Neural cell (in vitro differentiated cells): ENCODE measurements around the gene TRIM14. TPM values are rescaled to one million over a fixed set of nuclear protein-coding genes. Genes with fewer than 3 reads are reported as not detected.

Experiments
- H2AFZ ChIP-seq: fragments of 200-600, 300-800 bp; sonication (generic), shearing (Covaris generic); 2 replicates; pipeline ENCODE4 v1.6.0; 2014; ENCODE audit warnings: low read depth, mild to moderate bottlenecking, antibody characterized with exemption, low read length, moderate library complexity
- H3F3A ChIP-seq: fragments of 200-600 bp; shearing (Covaris generic); 2 replicates; pipeline ENCODE4 v1.6.1; 2016; ENCODE audit warnings: mild to moderate bottlenecking, moderate library complexity, mixed read lengths, antibody characterized with exemption, low read length; ENCODE audit not compliant: insufficient read depth, poor library complexity, severe bottlenecking
- H3K27ac ChIP-seq: fragments of 200-600, 300-800 bp; sonication (generic), shearing (Covaris generic); 2 replicates; pipeline ENCODE4 v1.5.1; 2014; ENCODE audit warnings: mild to moderate bottlenecking, low read length, moderate library complexity
- H3K27me3 ChIP-seq: fragments of 300-800, 200-600 bp; sonication (generic), shearing (Covaris generic); 2 replicates; pipeline ENCODE4 v1.6.0; 2014; ENCODE audit warnings: mild to moderate bottlenecking, low read depth, low read length, moderate library complexity; ENCODE audit not compliant: insufficient read depth
- H3K36me3 ChIP-seq: fragments of 300-800, 200-600 bp; sonication (generic), shearing (Covaris generic); 2 replicates; pipeline ENCODE4 v1.5.1; 2014; ENCODE audit warnings: mild to moderate bottlenecking, antibody characterized with exemption, low read length, moderate library complexity; ENCODE audit not compliant: insufficient read depth
- H3K4me2 ChIP-seq: fragments of 300-800, 200-600 bp; sonication (generic), shearing (Covaris generic); 2 replicates; pipeline ENCODE4 v1.6.0; 2014; ENCODE audit warnings: mild to moderate bottlenecking, low read length
- H3K4me3 ChIP-seq: fragments of 300-800, 200-600 bp; sonication (generic), shearing (Covaris generic); 2 replicates; pipeline ENCODE4 v1.5.1; 2014; ENCODE audit warnings: mild to moderate bottlenecking, low read length, moderate library complexity
- H3K79me2 ChIP-seq: fragments of 200-600 bp; shearing (Covaris generic); replicated peaks from 2 replicates; pipeline ENCODE4 v1.6.0; 2014; ENCODE audit warnings: mild to moderate bottlenecking, low read length, moderate library complexity; ENCODE audit not compliant: insufficient read depth
- H3K9ac ChIP-seq: fragments of 300-800, 200-600 bp; sonication (generic), shearing (Covaris generic); 2 replicates; pipeline ENCODE4 v1.6.1; 2016; ENCODE audit warnings: mild to moderate bottlenecking, low read length, mixed read lengths
- H3K9me2 ChIP-seq: fragments of 200-600 bp; shearing (Covaris generic); 2 replicates; pipeline ENCODE4 v1.6.1; 2016; ENCODE audit warnings: mild to moderate bottlenecking, low read length, mixed read lengths; ENCODE audit not compliant: insufficient read depth
- H3K9me3 ChIP-seq: fragments of 200-600, 300-800 bp; sonication (generic), shearing (Covaris generic); 2 replicates; pipeline ENCODE4 v1.6.1; 2016; ENCODE audit warnings: mild to moderate bottlenecking, mixed run types, low read length, moderate library complexity, mixed read lengths
- H4K20me1 ChIP-seq: fragments of 200-600 bp; shearing (Covaris generic); 2 replicates; pipeline ENCODE4 v1.6.1; 2016; ENCODE audit warnings: mild to moderate bottlenecking, mixed run types; ENCODE audit not compliant: insufficient read depth
- EP300 ChIP-seq: fragments of 450-650 bp; conservative IDR thresholded peaks from 2 replicates; pipeline ENCODE4 v1.6.1; 2014; ENCODE audit warnings: antibody characterized with exemption, mild to moderate bottlenecking, moderate library complexity; ENCODE audit not compliant: poor library complexity, severe bottlenecking
- EZH2 ChIP-seq: fragments of 200-600, 300-800 bp; shearing (Covaris generic), sonication (generic); IDR thresholded peaks from 2 replicates; pipeline ENCODE4 v1.6.1; 2014; ENCODE audit warnings: antibody characterized with exemption, low read length, borderline replicate concordance, mild to moderate bottlenecking; ENCODE audit not compliant: insufficient read depth, poor library complexity, severe bottlenecking
- MXI1 ChIP-seq: fragments of 450-650 bp; conservative IDR thresholded peaks from 2 replicates; pipeline ENCODE4 v1.6.1; 2014; ENCODE audit warnings: antibody characterized with exemption, mild to moderate bottlenecking; ENCODE audit not compliant: poor library complexity, severe bottlenecking
- POLR2AphosphoS5 ChIP-seq: IDR thresholded peaks from 2 replicates; pipeline ENCODE4 v1.6.1; 2012
- RAD21 ChIP-seq: fragments of 450-650 bp; conservative IDR thresholded peaks from 2 replicates; pipeline ENCODE4 v1.6.1; 2014; ENCODE audit warnings: antibody characterized with exemption, mild to moderate bottlenecking, moderate library complexity
- REST ChIP-seq: IDR thresholded peaks from 2 replicates; pipeline ENCODE4 v1.6.1; 2012; ENCODE audit warnings: borderline replicate concordance
- SMC3 ChIP-seq: fragments of 450-650 bp; conservative IDR thresholded peaks from 2 replicates; pipeline ENCODE4 v1.6.1; 2014; ENCODE audit warnings: antibody characterized with exemption, mild to moderate bottlenecking, moderate library complexity; ENCODE audit not compliant: poor library complexity
- TAF1 ChIP-seq: IDR thresholded peaks from 2 replicates; pipeline ENCODE4 v1.6.1; 2012; ENCODE audit warnings: low read depth
- polyA plus RNA-seq: library from polyadenylated mRNA; depleted of rRNA; stranded (reverse); fragments of >200 nt; gene quantifications from 2 replicates; pipeline ENCODE4 v1.2.3, GENCODE V29; 2014
- TF ChIP-seq, protein P1 (sequence below): fragments of 450-650 bp; IDR thresholded peaks from 2 replicates; pipeline ENCODE4 v1.5.1; 2014; ENCODE audit warnings: antibody characterized with exemption, mild to moderate bottlenecking, moderate library complexity; ENCODE audit not compliant: poor library complexity, severe bottlenecking

The TRIM14 gene
- polyA plus RNA-seq, 1 donor from 2014 or later: not detected

GRCh38 chr9:98147582-98147981 is 28.6 kb upstream of the TRIM14 start:
- Histone ChIP-seq H3K27me3 (no peaks in the 10 kb centered on the region), H3K4me3 (no peak overlapping the region), H3F3A (no peaks in the 10 kb centered on the region), H2AFZ (no peak overlapping the region), H3K79me2 (no peaks in the 10 kb centered on the region), H3K27ac (no peak overlapping the region), H3K9me3 (no peaks in the 10 kb centered on the region), H3K9me2 (no peaks in the 10 kb centered on the region), H4K20me1 (no peaks in the 10 kb centered on the region), H3K9ac (no peak overlapping the region), H3K36me3 (no peaks in the 10 kb centered on the region), H3K4me2 (no peak overlapping the region)
- TF ChIP-seq EP300 (no peak), EZH2 (no peak), POLR2AphosphoS5 (no peak), RAD21 (no peak), SMC3 (no peak), TAF1 (no peak), REST (no peak), MXI1 (no peak)
- TF ChIP-seq, protein P1, sequence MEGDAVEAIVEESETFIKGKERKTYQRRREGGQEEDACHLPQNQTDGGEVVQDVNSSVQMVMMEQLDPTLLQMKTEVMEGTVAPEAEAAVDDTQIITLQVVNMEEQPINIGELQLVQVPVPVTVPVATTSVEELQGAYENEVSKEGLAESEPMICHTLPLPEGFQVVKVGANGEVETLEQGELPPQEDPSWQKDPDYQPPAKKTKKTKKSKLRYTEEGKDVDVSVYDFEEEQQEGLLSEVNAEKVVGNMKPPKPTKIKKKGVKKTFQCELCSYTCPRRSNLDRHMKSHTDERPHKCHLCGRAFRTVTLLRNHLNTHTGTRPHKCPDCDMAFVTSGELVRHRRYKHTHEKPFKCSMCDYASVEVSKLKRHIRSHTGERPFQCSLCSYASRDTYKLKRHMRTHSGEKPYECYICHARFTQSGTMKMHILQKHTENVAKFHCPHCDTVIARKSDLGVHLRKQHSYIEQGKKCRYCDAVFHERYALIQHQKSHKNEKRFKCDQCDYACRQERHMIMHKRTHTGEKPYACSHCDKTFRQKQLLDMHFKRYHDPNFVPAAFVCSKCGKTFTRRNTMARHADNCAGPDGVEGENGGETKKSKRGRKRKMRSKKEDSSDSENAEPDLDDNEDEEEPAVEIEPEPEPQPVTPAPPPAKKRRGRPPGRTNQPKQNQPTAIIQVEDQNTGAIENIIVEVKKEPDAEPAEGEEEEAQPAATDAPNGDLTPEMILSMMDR: no peak

DNA sequence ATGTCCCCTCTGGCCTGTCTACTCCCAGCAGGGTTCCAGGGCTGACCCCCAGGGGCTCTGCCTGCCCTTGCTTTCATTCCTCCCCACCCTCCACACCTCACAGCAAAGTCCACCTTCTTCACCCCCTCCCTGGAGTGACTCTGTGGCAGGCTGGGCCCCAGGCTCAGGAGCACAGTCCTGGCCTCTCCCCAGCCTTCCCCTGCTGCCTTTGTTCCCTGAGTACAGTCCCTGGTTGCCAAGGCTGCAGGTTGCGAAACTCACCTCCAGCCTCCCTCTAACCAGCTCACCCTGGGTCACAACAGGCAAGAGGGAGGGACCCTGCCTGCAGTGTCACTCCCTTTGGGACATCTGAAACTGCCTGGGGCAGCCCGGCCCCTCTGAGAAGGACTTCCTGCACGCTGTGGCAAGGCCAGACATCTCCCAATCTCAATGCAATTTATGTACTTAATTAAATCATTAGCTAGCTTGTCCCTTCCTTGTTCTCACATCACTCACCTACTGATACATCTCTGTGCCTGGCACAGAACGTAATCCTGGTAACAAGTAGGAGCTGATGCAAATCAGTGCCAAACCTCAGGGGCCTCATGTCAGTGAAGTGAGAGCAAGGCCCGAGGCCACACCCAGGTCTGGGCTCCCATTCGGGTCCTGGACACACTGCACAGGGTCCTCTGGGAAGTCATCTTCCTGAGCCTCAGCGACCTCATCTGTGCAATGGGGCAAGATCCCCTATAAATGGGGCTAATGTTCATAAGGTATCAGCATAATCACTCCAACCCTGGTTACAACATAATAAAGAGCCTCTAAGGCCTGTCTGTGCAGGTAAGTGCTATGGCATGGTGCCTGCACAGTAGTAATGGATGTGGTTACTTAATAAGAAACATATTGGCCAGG is 27.3 kb upstream of the TRIM14 start:
- H3K27me3 ChIP-seq: no peaks in the 10 kb centered on the region
- TF ChIP-seq MXI1 (no peak), EZH2 (no peak), EP300 (no peak), TAF1 (no peak), SMC3 (no peak), RAD21 (no peak), POLR2AphosphoS5 (no peak), REST (no peak)
- TF ChIP-seq, protein P1: no peak
- no peak overlapping the region for H3K27ac ChIP-seq
- H3K9me3 ChIP-seq: no peaks in the 10 kb centered on the region
- H4K20me1 ChIP-seq: no peaks in the 10 kb centered on the region
- H3F3A ChIP-seq: no peaks in the 10 kb centered on the region
- H3K9ac ChIP-seq: no peak overlapping the region
- H3K9me2 ChIP-seq: no peaks in the 10 kb centered on the region
- no peaks in the 10 kb centered on the region for H3K79me2 ChIP-seq
- no peaks in the 10 kb centered on the region for H3K36me3 ChIP-seq
- no peak overlapping the region for H2AFZ ChIP-seq
- H3K4me3 ChIP-seq: no peak overlapping the region
- no peak overlapping the region for H3K4me2 ChIP-seq
